ENCODE measurements around the gene PRKAG2. TPM values are rescaled to one million over a fixed set of nuclear protein-coding genes. Genes with fewer than 3 reads are reported as not detected.

Gene PRKAG2
- total and polyA plus RNA-seq, 2 of the 8 experiments (the other 6 are each of a cell fraction or from before 2014, with no cell fraction given), result 7.5 to 18.1 TPM

GRCh38 chr7:151712810-151713125, 164.1 kb downstream of the PRKAG2 start:
- CTCF ChIA-PET (ENCODE audit: partially characterized antibody), result interaction anchor here (0.6 to 1.4 kb wide), 3 partner anchors 80 to 344 kb away, joined by 3 to 5 read pairs (median 3); no protein-coding TSS in a partner anchor
- no peak overlapping the region for H4K8ac ChIP-seq (ENCODE audit: extremely low read depth, insufficient read depth, low read length)

More at GRCh38 chr7:151712810-151713125, 164.1 kb downstream of the PRKAG2 start:
- Histone ChIP-seq H2BK120ac (replicated peaks; ENCODE audit: low read depth, low read length) (no peak overlapping the region), H3K18ac (ENCODE audit: extremely low read depth, low read length) (no peak overlapping the region), H4K20me1 (replicated peaks in 1 of 2; ENCODE audit: control insufficient read depth in 1 of 2, insufficient read depth in 2 of 2, low read length in 2 of 2) (peaks cover 0 to 4% of the 10 kb centered on the region in 2 experiments), H3K27ac (ENCODE audit: low read depth, low read length) (no peak overlapping the region), H3K79me1 (ENCODE audit: low read depth, low read length) (no peaks in the 10 kb centered on the region), H4K5ac (ENCODE audit: insufficient read length, low read depth, low read length) (no peak overlapping the region), H2AFZ (ENCODE audit: low read length) (no peak overlapping the region), H3K27me3 (replicated peaks in 1 of 4; ENCODE audit: control insufficient read depth in 3 of 4, extremely low read depth in 1 of 4, insufficient read depth in 3 of 4, low read length in 3 of 4) (no peaks in the 10 kb centered on the region; a peak in 2 of 7 replicates), H3K23ac (ENCODE audit: insufficient read length) (no peak overlapping the region), H3K4me2 (ENCODE audit: insufficient read depth in 1 of 2, low read depth in 2 of 2, low read length in 2 of 2) (no peak overlapping the region), H3K56ac (replicated peaks; ENCODE audit: insufficient read length, low read depth, low read length) (no peak overlapping the region), H3K23me2 (ENCODE audit: low read depth, low read length) (no peaks in the 10 kb centered on the region; the same call in 1 of the 2 replicates), H3K36me3 (ENCODE audit: control insufficient read depth in 2 of 4, insufficient read depth in 4 of 4, low read length in 3 of 4) (no peaks in the 10 kb centered on the region; a peak in 1 of 8 replicates), H2BK15ac (ENCODE audit: low read length) (no peak overlapping the region), H2BK20ac (ENCODE audit: low read length) (no peak overlapping the region), H3K9ac (replicated peaks in 1 of 4; ENCODE audit: extremely low read depth in 1 of 4, low read depth in 3 of 4, low read length in 3 of 4) (no peak overlapping the region), H2AK5ac (ENCODE audit: low read depth, low read length) (no peak overlapping the region), H3K4me1 (replicated peaks in 1 of 4; ENCODE audit: control insufficient read depth in 3 of 4, insufficient read depth in 4 of 4, low read length in 3 of 4) (no peaks in the 10 kb centered on the region), H2BK5ac (ENCODE audit: low read depth, low read length) (no peak overlapping the region), H2BK12ac (ENCODE audit: low read depth, low read length) (no peak overlapping the region), H3K14ac (ENCODE audit: insufficient read length) (no peak overlapping the region), H3K9me3 (ENCODE audit: insufficient read depth in 2 of 2, low read depth in 1 of 2, low read length in 1 of 2) (no peaks in the 10 kb centered on the region), H4K91ac (replicated peaks; ENCODE audit: insufficient read length, low read length) (no peak overlapping the region), H3K4ac (replicated peaks; ENCODE audit: insufficient read length, low read depth, low read length) (no peak overlapping the region), H3K4me3 (ENCODE audit: extremely low read depth in 1 of 4, insufficient read depth in 2 of 4, low read depth in 3 of 4, low read length in 4 of 4) (no peak overlapping the region), H3K79me2 (ENCODE audit: control insufficient read depth in 1 of 2, insufficient read depth in 2 of 2, low read length in 2 of 2) (peaks cover 0 to 3% of the 10 kb centered on the region in 2 experiments; a peak in 1 of 4 replicates)
- POLR2A ChIA-PET (ENCODE audit: partially characterized antibody), result no interaction called here
- DNase-seq (ENCODE audit: low read depth in 1 of 2, low spot score in 2 of 2) (no peak), FAIRE-seq (no peak)
- TF ChIP-seq TEAD4 (IDR thresholded peaks at IDR 0.05; ENCODE audit: low read depth, low read length), result no peak
- TF ChIP-seq RNF2 (IDR thresholded peaks at IDR 0.05; ENCODE audit: borderline replicate concordance, low read depth, low read length, missing control alignments, poor library complexity, severe bottlenecking), result no peak
- TF ChIP-seq TBP (IDR thresholded peaks at IDR 0.05; ENCODE audit: low read depth, low read length), result no peak
- TF ChIP-seq SIRT6 (IDR thresholded peaks at IDR 0.05; ENCODE audit: low read length), result no peak
- no peak for TF ChIP-seq NRF1 (IDR thresholded peaks at IDR 0.05; ENCODE audit: low read depth, low read length)
- TF ChIP-seq TAF7 (optimal IDR thresholded peaks at IDR 0.05; ENCODE audit: borderline replicate concordance, low read depth, low read length), result no peak
- TF ChIP-seq RAD21 (IDR thresholded peaks at IDR 0.05 in 1 of 2, conservative IDR thresholded peaks at IDR 0.05 in 1 of 2; ENCODE audit: low read depth in 2 of 2, low read length in 2 of 2), result no peak
- TF ChIP-seq PHF8 (conservative IDR thresholded peaks at IDR 0.05; ENCODE audit: low read depth, low read length), result no peak
- no peak for TF ChIP-seq HDAC2 (IDR thresholded peaks at IDR 0.05; ENCODE audit: borderline replicate concordance in 1 of 2, low read depth in 2 of 2, low read length in 2 of 2)
- no peak for TF ChIP-seq BCL11A (IDR thresholded peaks at IDR 0.05; ENCODE audit: low read depth in 2 of 2, low read length in 2 of 2)
- TF ChIP-seq KDM5A (IDR thresholded peaks at IDR 0.05; ENCODE audit: low read length), result no peak
- no peak for TF ChIP-seq CTBP2 (IDR thresholded peaks at IDR 0.05; ENCODE audit: borderline replicate concordance, insufficient read depth, insufficient read length, low read length)
- no peak for TF ChIP-seq CBX8 (IDR thresholded peaks at IDR 0.05; ENCODE audit: borderline replicate concordance, low read depth, low read length)
- 90% methylated on average over 7 of the region's 7 CpGs; no CpG with 5 or more reads in 1 of the 2 experiments for WGBS, 2 experiments (ENCODE audit: extremely low coverage in 1 of 2, insufficient coverage in 1 of 2, insufficient read length in 1 of 2, insufficient replicate concordance in 2 of 2, low coverage in 1 of 2, low lambda C conversion rate in 2 of 2, missing lambda C conversion rate in 1 of 2)

Measured in H1 (cell line).